ENCODE results near the gene FAM13A.

GRCh38 chr4:88938138-88938537 lies 118.8 kb downstream of the FAM13A start:
- TF ChIP-seq HNRNPK (IDR thresholded peaks at IDR 0.05; ENCODE audit: low read depth, low read length, poor library complexity, severe bottlenecking): no peak
- TF ChIP-seq CTCF (CRISPR knock-in tag; IDR thresholded peaks at IDR 0.05): no peak
- no peak for TF ChIP-seq KLF11 (CRISPR knock-in tag; IDR thresholded peaks at IDR 0.05)
- no peak for TF ChIP-seq ZNF3 (CRISPR knock-in tag; IDR thresholded peaks at IDR 0.05)
- no peak for TF ChIP-seq RAD21 (CRISPR knock-in tag; IDR thresholded peaks at IDR 0.05)
- no peak for TF ChIP-seq ZNF883 (CRISPR knock-in tag; IDR thresholded peaks at IDR 0.05; ENCODE audit: not compliant biosample characterization)
- no peak for TF ChIP-seq EP300 (IDR thresholded peaks at IDR 0.05; ENCODE audit: low read depth in 2 of 2, low read length in 2 of 2)
- no peak for TF ChIP-seq EP300 (CRISPR knock-in tag; IDR thresholded peaks at IDR 0.05; ENCODE audit: borderline replicate concordance)
- TF ChIP-seq ZNF510 (CRISPR knock-in tag; IDR thresholded peaks at IDR 0.05; ENCODE audit: low read depth): no peak
- TF ChIP-seq MXI1 (IDR thresholded peaks at IDR 0.05; ENCODE audit: borderline replicate concordance, low read depth, low read length): no peak
- TF ChIP-seq KLF6 (CRISPR knock-in tag; IDR thresholded peaks at IDR 0.05): no peak
- TF ChIP-seq ZNF430 (CRISPR knock-in tag; IDR thresholded peaks at IDR 0.05): no peak
- no peak for TF ChIP-seq ZNF232 (CRISPR knock-in tag; IDR thresholded peaks at IDR 0.05; ENCODE audit: borderline replicate concordance)
- no peak for TF ChIP-seq FOXC1 (CRISPR knock-in tag; IDR thresholded peaks at IDR 0.05; ENCODE audit: borderline replicate concordance)
- no peak for TF ChIP-seq MAFK (conservative IDR thresholded peaks at IDR 0.05 in 1 of 2, IDR thresholded peaks at IDR 0.05 in 1 of 2; ENCODE audit: low read length in 2 of 2)
